ENCODE measurements around the gene SLC25A14.

DNA sequence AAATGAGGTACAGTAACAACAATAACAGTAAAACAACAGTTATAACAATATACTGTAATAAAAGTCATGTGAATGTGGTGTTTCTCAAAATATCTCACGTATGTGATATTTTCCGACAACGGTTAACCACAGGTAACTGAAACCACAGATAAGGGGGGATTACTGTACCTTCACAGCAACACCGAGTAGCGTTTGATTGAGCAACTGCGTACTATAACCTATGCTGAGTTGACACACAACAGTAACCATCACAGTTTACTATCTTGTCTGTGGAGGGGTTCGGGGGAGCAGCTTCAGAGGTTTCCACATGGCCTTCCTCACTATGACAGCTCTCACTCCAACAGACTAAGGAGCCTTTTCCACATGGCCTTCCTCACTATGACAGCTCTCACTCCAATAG is 75.5 kb downstream of the SLC25A14 start:
- TF ChIP-seq, protein P1, sequence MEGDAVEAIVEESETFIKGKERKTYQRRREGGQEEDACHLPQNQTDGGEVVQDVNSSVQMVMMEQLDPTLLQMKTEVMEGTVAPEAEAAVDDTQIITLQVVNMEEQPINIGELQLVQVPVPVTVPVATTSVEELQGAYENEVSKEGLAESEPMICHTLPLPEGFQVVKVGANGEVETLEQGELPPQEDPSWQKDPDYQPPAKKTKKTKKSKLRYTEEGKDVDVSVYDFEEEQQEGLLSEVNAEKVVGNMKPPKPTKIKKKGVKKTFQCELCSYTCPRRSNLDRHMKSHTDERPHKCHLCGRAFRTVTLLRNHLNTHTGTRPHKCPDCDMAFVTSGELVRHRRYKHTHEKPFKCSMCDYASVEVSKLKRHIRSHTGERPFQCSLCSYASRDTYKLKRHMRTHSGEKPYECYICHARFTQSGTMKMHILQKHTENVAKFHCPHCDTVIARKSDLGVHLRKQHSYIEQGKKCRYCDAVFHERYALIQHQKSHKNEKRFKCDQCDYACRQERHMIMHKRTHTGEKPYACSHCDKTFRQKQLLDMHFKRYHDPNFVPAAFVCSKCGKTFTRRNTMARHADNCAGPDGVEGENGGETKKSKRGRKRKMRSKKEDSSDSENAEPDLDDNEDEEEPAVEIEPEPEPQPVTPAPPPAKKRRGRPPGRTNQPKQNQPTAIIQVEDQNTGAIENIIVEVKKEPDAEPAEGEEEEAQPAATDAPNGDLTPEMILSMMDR (conservative IDR thresholded peaks at IDR 0.05 in 1 of 2, IDR thresholded peaks at IDR 0.05 in 1 of 2; ENCODE audit: low read depth in 1 of 2, low read length in 2 of 2): no peak
- no peak for TF ChIP-seq EZH2 (IDR thresholded peaks at IDR 0.05; ENCODE audit: low read length, missing control alignments)

All from fibroblast of lung (primary cell).